Measurements from ENCODE around the gene TK2.

- TF ChIP-seq CTCF (IDR thresholded peaks at IDR 0.05; ENCODE audit: low read length) (peak; percentile 52), EZH2phosphoT487 (IDR thresholded peaks at IDR 0.05; ENCODE audit: low read length) (no peak), EZH2 (optimal IDR thresholded peaks at IDR 0.05; ENCODE audit: low read depth, low read length) (no peak)
Observed at GRCh38 chr16:66515596-66516508, 34.1 kb downstream of the TK2 start.

Measured in MM.1S (cell line).